ENCODE measurements around the gene SGPL1. TPM values are rescaled to one million over a fixed set of nuclear protein-coding genes. Genes with fewer than 3 reads are reported as not detected.

The SGPL1 gene
- total and polyA plus RNA-seq, 2 experiments from 2014 or later: 12.0 to 42.7 TPM

GRCh38 chr10:70804421-70804808 lies 11.3 kb upstream of the SGPL1 start (continued):
- TF ChIP-seq ETS1 (IDR thresholded peaks at IDR 0.05) (no peak), NANOG (IDR thresholded peaks at IDR 0.05; ENCODE audit: borderline replicate concordance) (no peak)

GRCh38 chr10:70805619-70806215 lies 10.0 kb upstream of the SGPL1 start:
- Histone ChIP-seq H3K27me3 (ENCODE audit: insufficient read depth) (no peaks in the 10 kb centered on the region), H3F3A (replicated peaks; ENCODE audit: low read depth) (no peaks in the 10 kb centered on the region), H3K4me1 (ENCODE audit: insufficient read depth) (peaks cover 13% of the 10 kb centered on the region), H3K79me2 (replicated peaks; ENCODE audit: insufficient read depth) (no peaks in the 10 kb centered on the region), H2AFZ (no peak overlapping the region), H3K4me2 (no peak overlapping the region), H3K9me2 (ENCODE audit: insufficient read depth) (peaks cover 19% of the 10 kb centered on the region), H3K36me3 (ENCODE audit: insufficient read depth) (no peaks in the 10 kb centered on the region), H3K27ac (ENCODE audit: low read depth) (no peak overlapping the region), H4K20me1 (replicated peaks; ENCODE audit: insufficient read depth) (no peaks in the 10 kb centered on the region), H3K4me3 (no peak overlapping the region)
- Mint-ChIP-seq H3K9me3 (no peaks in the 10 kb centered on the region), H3K27ac (no peak overlapping the region), H3K4me1 (peaks cover 15% of the 10 kb centered on the region), H3K36me3 (ENCODE audit: low read depth) (no peaks in the 10 kb centered on the region), H3K27me3 (ENCODE audit: insufficient read depth, low read depth, poor library complexity) (peaks cover 10% of the 10 kb centered on the region), H3K4me3 (no peak overlapping the region)
- DNase-seq (ENCODE audit: low spot score) (no peak), ATAC-seq (no peak)
- no peak for TF ChIP-seq ZNF114 (CRISPR knock-in tag; IDR thresholded peaks at IDR 0.05)
- TF ChIP-seq REST (IDR thresholded peaks at IDR 0.05; ENCODE audit: unreplicated experiment): no peak
- no peak for TF ChIP-seq ETS1 (IDR thresholded peaks at IDR 0.05)
- no peak for TF ChIP-seq CREB1 (CRISPR knock-in tag; IDR thresholded peaks at IDR 0.05; ENCODE audit: low read depth)
- no peak for TF ChIP-seq EZH2phosphoT487 (IDR thresholded peaks at IDR 0.05; ENCODE audit: unreplicated experiment)
- no peak for TF ChIP-seq POLR2AphosphoS5 (IDR thresholded peaks at IDR 0.05; ENCODE audit: low read depth)
- TF ChIP-seq ZNF331 (CRISPR knock-in tag; IDR thresholded peaks at IDR 0.05; ENCODE audit: low read depth): no peak
- no peak for TF ChIP-seq NANOG (IDR thresholded peaks at IDR 0.05; ENCODE audit: borderline replicate concordance)
- no peak for TF ChIP-seq JUNB (IDR thresholded peaks at IDR 0.05; ENCODE audit: unreplicated experiment)

Data from GM23338 (cell line).